ENCODE results near the gene INSR.
"Not testable (repeated sequence)": the region's sequence is repeated elsewhere in the genome, so short reads cannot be mapped to it uniquely, and the experiment has no call there.

The INSR gene

GRCh38 chr19:7293762-7294557 is at the start of gene INSR:
Gene INSR (minus strand): TSS chr19:7294414. CDS start chr19:7293891, 523 bp downstream.
- peak; percentile 78 for DNase-seq (ENCODE audit: low read depth)

- DNase-seq (ENCODE audit: low read depth), result no peak
Measured at GRCh38 chr19:7342143-7342542, 47.9 kb upstream of the INSR start.

- peak; percentile 65 for DNase-seq (ENCODE audit: low read depth)
Measured at GRCh38 chr19:7340959-7341837, 47.0 kb upstream of the INSR start.

GRCh38 chr19:7337380-7338194 is 43.4 kb upstream of the INSR start:
- no peak for DNase-seq (ENCODE audit: low read depth)

GRCh38 chr19:7336321-7336973 is 42.2 kb upstream of the INSR start:
- DNase-seq (ENCODE audit: low read depth), result no peak

- no peak for DNase-seq (ENCODE audit: low read depth)
Measured at GRCh38 chr19:7333198-7334118, 39.2 kb upstream of the INSR start.

- no peak for DNase-seq (ENCODE audit: low read depth)
Measured at GRCh38 chr19:7331446-7331845, 37.2 kb upstream of the INSR start.

- DNase-seq (ENCODE audit: low read depth), result no peak
Measured at GRCh38 chr19:7328647-7329046, 34.4 kb upstream of the INSR start.

GRCh38 chr19:7327802-7328201 is 33.6 kb upstream of the INSR start:
- no peak for DNase-seq (ENCODE audit: low read depth)

- DNase-seq (ENCODE audit: low read depth), result peak; percentile 2
Measured at GRCh38 chr19:7326105-7326877, 32.1 kb upstream of the INSR start.

- no peak for DNase-seq (ENCODE audit: low read depth)
Measured at GRCh38 chr19:7318176-7318575, 24.0 kb upstream of the INSR start.

GRCh38 chr19:7312816-7313215 is 18.6 kb upstream of the INSR start:
- no peak for DNase-seq (ENCODE audit: low read depth)

GRCh38 chr19:7311911-7312310 is 17.7 kb upstream of the INSR start:
- DNase-seq (ENCODE audit: low read depth), result no peak

- DNase-seq (ENCODE audit: low read depth), result not testable (repeated sequence)
Measured at GRCh38 chr19:7308327-7308726, 14.1 kb upstream of the INSR start.

GRCh38 chr19:7307590-7308218 is 13.5 kb upstream of the INSR start:
- no peak for DNase-seq (ENCODE audit: low read depth)

GRCh38 chr19:7304200-7304599 is 10.0 kb upstream of the INSR start:
- no peak for DNase-seq (ENCODE audit: low read depth)

GRCh38 chr19:7303470-7303869 is 9.3 kb upstream of the INSR start:
- no peak for DNase-seq (ENCODE audit: low read depth)

- no peak for DNase-seq (ENCODE audit: low read depth)
Measured at GRCh38 chr19:7301525-7301924, 7.3 kb upstream of the INSR start.

GRCh38 chr19:7297742-7298141 is 3.5 kb upstream of the INSR start:
- DNase-seq (ENCODE audit: low read depth), result no peak

All from amniotic epithelial cell (primary cell).